Thyroid gland (tissue), 4 donors: ENCODE measurements around the gene MRPL18. TPM values are rescaled to one million over a fixed set of nuclear protein-coding genes. Genes with fewer than 3 reads are reported as not detected.

Experiments
- DNase-seq, 2 donors: peaks; one replicate each; pipeline ENCODE4 v3.0.0-alpha.2; 2019
- H3K27ac ChIP-seq, 3 donors: fragments of 200-600 bp; sonication (generic); 1 replicate in 2 of 3; 2 replicates in 1 of 3; pipeline ENCODE4 v1.5.1; 2016 to 2019; ENCODE audit warnings: mild to moderate bottlenecking in 1 of 3, moderate library complexity in 1 of 3
- H3K27me3 ChIP-seq: fragments of 200-600 bp; sonication (generic); one replicate; pipeline ENCODE4 v1.5.1; 2019
- H3K36me3 ChIP-seq, 2 donors: fragments of 200-600 bp; sonication (generic); one replicate each; pipeline ENCODE4 v1.5.1; 2016 to 2019
- H3K4me1 ChIP-seq, 2 donors: fragments of 200-600 bp; sonication (generic); one replicate each; pipeline ENCODE4 v1.5.1; 2017 to 2019
- H3K4me3 ChIP-seq, 3 donors: fragments of 200-600 bp; sonication (generic); replicated peaks in 1 of 3; 1 replicate in 2 of 3; 2 replicates in 1 of 3; pipeline ENCODE4 v1.5.1; 2016; ENCODE audit warnings: mild to moderate bottlenecking in 1 of 3
- H3K9me3 ChIP-seq: fragments of 200-600 bp; sonication (generic); one replicate; pipeline ENCODE4 v1.5.1; 2017
- CTCF ChIP-seq, 6 experiments: fragments of 200-600 bp in 3 of 6; fragments of 450-650 bp in 3 of 6; sonication (generic) in 3 of 6; IDR thresholded peaks; one replicate each; pipeline ENCODE4 v1.5.1; 2016 to 2019; ENCODE audit warnings: antibody characterized with exemption in 6 of 6, mild to moderate bottlenecking in 2 of 6, inconsistent platforms in 1 of 6, moderate library complexity in 1 of 6
- POLR2A ChIP-seq, 2 donors: fragments of 450-650 bp; IDR thresholded peaks; one replicate each; pipeline ENCODE4 v1.6.1; 2017; ENCODE audit warnings: antibody characterized with exemption in 2 of 2, mild to moderate bottlenecking in 2 of 2, moderate library complexity in 1 of 2
- WGBS, 2 donors: methylation state at CpG; one replicate each; pipeline ENCODE4 v1.1.5; 2017; 5-methylcytosine and 5-hydroxymethylcytosine counted together
- intact Hi-C: fragments of 100-400 bp; cut with DNase I; formaldehyde crosslinking; loops from one replicate; pipeline ENCODE4 v1.15.1; 2023
- total RNA-seq, 4 donors: library from RNA; depleted of rRNA; stranded (reverse); fragments of >200 nt; gene quantifications; one replicate each; pipeline ENCODE4 v1.2.3, GENCODE V29; 2016

Gene MRPL18
- total RNA-seq, 4 donors from 2014 or later = 48.3 to 85.7 (median 54.2) TPM

- intact Hi-C loops = no loop called here
- Histone ChIP-seq H3K4me1 (peaks cover 0 to 2% of the 10 kb centered on the region in 2 donors), H3K36me3 (peaks cover 20 to 25% of the 10 kb centered on the region in 2 donors), H3K27me3 (no peaks in the 10 kb centered on the region), H3K27ac (no peak overlapping the region), H3K9me3 (no peaks in the 10 kb centered on the region), H3K4me3 (no peak overlapping the region)
- no peak for DNase-seq
- TF ChIP-seq CTCF (IDR thresholded peaks at IDR 0.05) = no peak
- no peak for TF ChIP-seq POLR2A (IDR thresholded peaks at IDR 0.05)
- 0 to 38% methylated on average over 1 of the region's 1 CpG for WGBS, 2 donors
These were observed 7.3 kb downstream of the MRPL18 start for GRCh38 chr6:159797554-159797953.

GRCh38 chr6:159800141-159800865, 10.0 kb downstream of the MRPL18 start, which contains the start of gene PNLDC1:
Gene PNLDC1 (plus strand): TSS chr6:159800276. CDS start chr6:159800308, 32 bp downstream.
- DNase-seq = no peak
- H3K27me3 ChIP-seq = no peaks in the 10 kb centered on the region
- H3K4me3 ChIP-seq = no peak within 1 kb of the TSS
- H3K36me3 ChIP-seq = peaks cover 16 to 20% of the 10 kb centered on the region in 2 donors
- 91 to 92% methylated on average over 21 to 47 of the region's 50 CpGs for WGBS, 2 donors
- no peaks in the 10 kb centered on the region for H3K4me1 ChIP-seq
- intact Hi-C loops = no loop called here
- TF ChIP-seq POLR2A (IDR thresholded peaks at IDR 0.05) = no peak
- TF ChIP-seq CTCF (IDR thresholded peaks at IDR 0.05) = no peak
- H3K9me3 ChIP-seq = no peaks in the 10 kb centered on the region
- no peak within 1 kb of the TSS for H3K27ac ChIP-seq

GRCh38 chr6:159801935-159802334, 11.7 kb downstream of the MRPL18 start:
- Histone ChIP-seq H3K4me1 (no peaks in the 10 kb centered on the region), H3K9me3 (no peaks in the 10 kb centered on the region), H3K36me3 (peaks cover 16 to 17% of the 10 kb centered on the region in 2 donors), H3K27me3 (no peaks in the 10 kb centered on the region), H3K27ac (no peak overlapping the region), H3K4me3 (no peak overlapping the region)
- WGBS, 2 donors = 93 to 97% methylated on average over 8 of the region's 8 CpGs
- intact Hi-C loops = no loop called here
- TF ChIP-seq POLR2A (IDR thresholded peaks at IDR 0.05) (no peak), CTCF (IDR thresholded peaks at IDR 0.05) (no peak)
- DNase-seq = no peak

GRCh38 chr6:159804504-159804903, 14.2 kb downstream of the MRPL18 start:
- Histone ChIP-seq H3K36me3 (peaks cover 0 to 2% of the 10 kb centered on the region in 2 donors), H3K9me3 (no peaks in the 10 kb centered on the region), H3K27me3 (no peaks in the 10 kb centered on the region), H3K4me1 (no peaks in the 10 kb centered on the region), H3K4me3 (no peak overlapping the region), H3K27ac (no peak overlapping the region)
- no peak for DNase-seq
- intact Hi-C loops = no loop called here
- no peak for TF ChIP-seq POLR2A (IDR thresholded peaks at IDR 0.05)
- TF ChIP-seq CTCF (IDR thresholded peaks at IDR 0.05) = no peak
- 87 to 90% methylated on average over 10 of the region's 10 CpGs for WGBS, 2 donors

GRCh38 chr6:159805440-159806020, 15.3 kb downstream of the MRPL18 start:
- no peak for DNase-seq
- no peaks in the 10 kb centered on the region for H3K27me3 ChIP-seq
- 93 to 94% methylated on average over 6 of the region's 6 CpGs for WGBS, 2 donors
- no peaks in the 10 kb centered on the region for H3K36me3 ChIP-seq
- no peak overlapping the region for H3K27ac ChIP-seq
- intact Hi-C loops = no loop called here
- H3K4me3 ChIP-seq = no peak overlapping the region
- H3K4me1 ChIP-seq = no peaks in the 10 kb centered on the region
- no peaks in the 10 kb centered on the region for H3K9me3 ChIP-seq
- TF ChIP-seq POLR2A (IDR thresholded peaks at IDR 0.05) (no peak), CTCF (IDR thresholded peaks at IDR 0.05) (no peak)
